H1 (cell line): ENCODE data around the gene ADORA1. TPM values are rescaled to one million over a fixed set of nuclear protein-coding genes. Genes with fewer than 3 reads are reported as not detected.

Experiments
- CTCF ChIA-PET: fragments of 300-600 bp; sonication (Branson Sonifier 250); formaldehyde crosslinking; loops from one replicate; lab custom pipeline; 2021; ENCODE audit not compliant: partially characterized antibody; lab: Charles Lee
- POLR2A ChIA-PET: fragments of 300-600 bp; sonication (Branson Sonifier 250); formaldehyde crosslinking; loops from one replicate; lab custom pipeline; 2021; ENCODE audit warnings: inconsistent platforms; ENCODE audit not compliant: partially characterized antibody; lab: Charles Lee
- DNase-seq, 2 experiments: peaks; one replicate each; pipeline versions ENCODE4 v3.0.0 to v3.0.0-alpha.2; 2010 to 2022; ENCODE audit warnings: low spot score in 2 of 2, low read depth in 1 of 2, mixed read lengths in 1 of 2
- FAIRE-seq: peaks from 2 replicates; lab custom pipeline; 2011; peaks lifted over from hg19 to GRCh38; lab: Jason Lieb, UNC
- H2AFZ ChIP-seq: 2 replicates; pipeline ENCODE4 v1.8.1; 2012; ENCODE audit warnings: low read length, inconsistent platforms
- H2AK5ac ChIP-seq: 2 replicates; pipeline ENCODE4 v1.6.1; 2013; ENCODE audit warnings: low read depth, low read length
- H2BK120ac ChIP-seq: replicated peaks from 2 replicates; pipeline ENCODE3; 2013; ENCODE audit warnings: low read depth, low read length, inconsistent platforms
- H2BK12ac ChIP-seq: 2 replicates; pipeline ENCODE4 v1.6.1; 2013; ENCODE audit warnings: low read depth, low read length
- H2BK15ac ChIP-seq: 2 replicates; pipeline ENCODE4 v1.6.1; 2013; ENCODE audit warnings: low read length
- H2BK20ac ChIP-seq: 2 replicates; pipeline ENCODE4 v1.6.1; 2013; ENCODE audit warnings: low read length
- H2BK5ac ChIP-seq: 2 replicates; pipeline ENCODE4 v1.6.1; 2013; ENCODE audit warnings: low read depth, low read length
- H3K14ac ChIP-seq: 2 replicates; pipeline ENCODE4 v1.6.1; 2013; ENCODE audit warnings: inconsistent platforms; ENCODE audit not compliant: insufficient read length
- H3K18ac ChIP-seq: 2 replicates; pipeline ENCODE4 v1.6.1; 2013; ENCODE audit warnings: low read length; ENCODE audit errors: extremely low read depth
- H3K23ac ChIP-seq: 2 replicates; pipeline ENCODE4 v1.6.1; 2013; ENCODE audit warnings: inconsistent platforms; ENCODE audit not compliant: insufficient read length
- H3K23me2 ChIP-seq: 2 replicates; pipeline ENCODE4 v1.6.1; 2013; ENCODE audit warnings: low read depth, low read length
- H3K27ac ChIP-seq: 2 replicates; pipeline ENCODE4 v1.6.1; 2011; ENCODE audit warnings: low read depth, low read length, inconsistent platforms
- H3K27me3 ChIP-seq, 4 experiments: replicated peaks in 1 of 4; 1 replicate in 1 of 4; 2 replicates in 3 of 4; pipeline versions ENCODE4 v1.6.1 to v1.8.1; 2011 to 2013; ENCODE audit warnings: low read length in 3 of 4, mild to moderate bottlenecking in 3 of 4, inconsistent platforms in 2 of 4, mixed read lengths in 2 of 4, moderate library complexity in 1 of 4; ENCODE audit not compliant: control insufficient read depth in 3 of 4, insufficient read depth in 3 of 4; ENCODE audit errors: extremely low read depth in 1 of 4
- H3K36me3 ChIP-seq, 4 experiments: 2 replicates each; pipeline versions ENCODE4 v1.6.1 to v1.8.1; 2011 to 2013; ENCODE audit warnings: mild to moderate bottlenecking in 4 of 4, low read length in 3 of 4, moderate library complexity in 2 of 4, control low read depth in 1 of 4, inconsistent platforms in 1 of 4; ENCODE audit not compliant: insufficient read depth in 4 of 4, control insufficient read depth in 2 of 4
- H3K4ac ChIP-seq: replicated peaks from 2 replicates; pipeline ENCODE3; 2013; ENCODE audit warnings: low read length, low read depth, mixed read lengths, inconsistent platforms; ENCODE audit not compliant: insufficient read length
- H3K4me1 ChIP-seq, 4 experiments: replicated peaks in 1 of 4; 1 replicate in 1 of 4; 2 replicates in 3 of 4; pipeline versions ENCODE4 v1.6.1 to v1.8.1; 2011 to 2013; ENCODE audit warnings: low read length in 3 of 4, inconsistent platforms in 2 of 4, mixed read lengths in 1 of 4; ENCODE audit not compliant: insufficient read depth in 4 of 4, control insufficient read depth in 3 of 4
- H3K4me2 ChIP-seq, 2 experiments: 2 replicates each; pipeline versions ENCODE4 v1.6.1 to v1.8.1; 2011 to 2013; ENCODE audit warnings: low read depth in 2 of 2, low read length in 2 of 2, control low read depth in 1 of 2, inconsistent platforms in 1 of 2, mild to moderate bottlenecking in 1 of 2; ENCODE audit not compliant: insufficient read depth in 1 of 2
- H3K4me3 ChIP-seq, 4 experiments: fragments of 200-600, 300-600 bp in 1 of 4; sonication (generic), shearing (Covaris generic), sonication (Bioruptor Twin) in 1 of 4; 2 replicates each; pipeline versions ENCODE4 v1.5.1 to v1.8.1; 2011 to 2016; ENCODE audit warnings: low read length in 4 of 4, low read depth in 3 of 4, control low read depth in 2 of 4, inconsistent platforms in 2 of 4, mild to moderate bottlenecking in 2 of 4, mixed read lengths in 1 of 4, moderate library complexity in 1 of 4; ENCODE audit not compliant: insufficient read depth in 2 of 4; ENCODE audit errors: extremely low read depth in 1 of 4
- H3K56ac ChIP-seq: replicated peaks from 2 replicates; pipeline ENCODE3; 2013; ENCODE audit warnings: low read depth, mild to moderate bottlenecking, mixed read lengths, low read length, inconsistent platforms; ENCODE audit not compliant: insufficient read length
- H3K79me1 ChIP-seq: 2 replicates; pipeline ENCODE4 v1.6.1; 2013; ENCODE audit warnings: low read depth, low read length, control low read depth
- H3K79me2 ChIP-seq, 2 experiments: 2 replicates each; pipeline versions ENCODE4 v1.6.1 to v1.8.1; 2012 to 2013; ENCODE audit warnings: low read length in 2 of 2, mild to moderate bottlenecking in 2 of 2, inconsistent platforms in 1 of 2; ENCODE audit not compliant: insufficient read depth in 2 of 2, control insufficient read depth in 1 of 2
- H3K9ac ChIP-seq, 4 experiments: replicated peaks in 1 of 4; 1 replicate in 1 of 4; 2 replicates in 3 of 4; pipeline versions ENCODE4 v1.6.1 to v1.8.1; 2011 to 2013; ENCODE audit warnings: low read depth in 3 of 4, low read length in 3 of 4, control low read depth in 2 of 4, mild to moderate bottlenecking in 2 of 4, moderate library complexity in 2 of 4, inconsistent platforms in 1 of 4; ENCODE audit errors: extremely low read depth in 1 of 4
- H3K9me3 ChIP-seq, 2 experiments: 2 replicates each; pipeline versions ENCODE4 v1.6.1 to v1.8.1; 2012 to 2013; ENCODE audit warnings: mild to moderate bottlenecking in 2 of 2, moderate library complexity in 2 of 2, control low read depth in 1 of 2, inconsistent platforms in 1 of 2, low read depth in 1 of 2, low read length in 1 of 2, mixed read lengths in 1 of 2; ENCODE audit not compliant: insufficient read depth in 2 of 2
- H4K20me1 ChIP-seq, 2 experiments: replicated peaks in 1 of 2; 2 replicates each; pipeline versions ENCODE3 to v1.8.1; 2011 to 2013; ENCODE audit warnings: inconsistent platforms in 2 of 2, low read length in 2 of 2, mild to moderate bottlenecking in 1 of 2; ENCODE audit not compliant: insufficient read depth in 2 of 2, control insufficient read depth in 1 of 2
- H4K5ac ChIP-seq: 2 replicates; pipeline ENCODE4 v1.6.1; 2013; ENCODE audit warnings: low read length, low read depth, mixed read lengths, inconsistent platforms; ENCODE audit not compliant: insufficient read length
- H4K8ac ChIP-seq: 2 replicates; pipeline ENCODE4 v1.8.0; 2013; ENCODE audit warnings: mild to moderate bottlenecking, moderate library complexity, low read length, inconsistent platforms; ENCODE audit not compliant: insufficient read depth; ENCODE audit errors: extremely low read depth
- H4K91ac ChIP-seq: replicated peaks from 2 replicates; pipeline ENCODE3; 2013; ENCODE audit warnings: low read length, mixed read lengths, inconsistent platforms; ENCODE audit not compliant: insufficient read length
- WGBS, 2 experiments: shearing (Covaris generic) in 1 of 2; methylation state at CpG; one replicate each; pipeline versions ENCODE4 v1.1.6 to v1.1.7; 2013 to 2015; ENCODE audit warnings: low lambda C conversion rate in 2 of 2, mixed read lengths in 2 of 2, inconsistent platforms in 1 of 2, low coverage in 1 of 2, missing lambda C conversion rate in 1 of 2; ENCODE audit not compliant: insufficient replicate concordance in 2 of 2, insufficient coverage in 1 of 2, insufficient read length in 1 of 2; ENCODE audit errors: extremely low coverage in 1 of 2, missing lambda C conversion rate in 1 of 2; 5-methylcytosine and 5-hydroxymethylcytosine counted together
- polyA plus RNA-seq, 7 experiments: library from polyadenylated mRNA; depleted of rRNA in 3 of 7; stranded (reverse) in 5 of 7; unstranded in 2 of 7; fragments of >200 nt in 5 of 7; fragments of 200-250 nt in 2 of 7; gene quantifications; 1 replicate in 5 of 7; 2 replicates in 1 of 7; 4 replicates in 1 of 7; pipeline versions ENCODE4 v1.2.1 to v1.2.3, GENCODE V29; 2011 to 2013; ENCODE audit warnings: missing spikeins in 2 of 7, mixed read lengths in 2 of 7
- total RNA-seq: library from RNA; stranded (reverse); fragmentation: NEBNext Ultra II Directional; extraction: Animal tissue kit (Norgen Biotek cat#: 25700); gene quantifications from 2 replicates; pipeline ENCODE4 v1.2.1, GENCODE V29; 2021
- TF ChIP-seq, protein P1 (sequence below): IDR thresholded peaks from 2 replicates; pipeline ENCODE4 v1.6.1; 2012; ENCODE audit warnings: inconsistent platforms

Gene ADORA1
- total and polyA plus RNA-seq, 2 of the 8 experiments (the other 6 are each of a cell fraction or from before 2014, with no cell fraction given) = 3.3 to 6.7 TPM

DNA sequence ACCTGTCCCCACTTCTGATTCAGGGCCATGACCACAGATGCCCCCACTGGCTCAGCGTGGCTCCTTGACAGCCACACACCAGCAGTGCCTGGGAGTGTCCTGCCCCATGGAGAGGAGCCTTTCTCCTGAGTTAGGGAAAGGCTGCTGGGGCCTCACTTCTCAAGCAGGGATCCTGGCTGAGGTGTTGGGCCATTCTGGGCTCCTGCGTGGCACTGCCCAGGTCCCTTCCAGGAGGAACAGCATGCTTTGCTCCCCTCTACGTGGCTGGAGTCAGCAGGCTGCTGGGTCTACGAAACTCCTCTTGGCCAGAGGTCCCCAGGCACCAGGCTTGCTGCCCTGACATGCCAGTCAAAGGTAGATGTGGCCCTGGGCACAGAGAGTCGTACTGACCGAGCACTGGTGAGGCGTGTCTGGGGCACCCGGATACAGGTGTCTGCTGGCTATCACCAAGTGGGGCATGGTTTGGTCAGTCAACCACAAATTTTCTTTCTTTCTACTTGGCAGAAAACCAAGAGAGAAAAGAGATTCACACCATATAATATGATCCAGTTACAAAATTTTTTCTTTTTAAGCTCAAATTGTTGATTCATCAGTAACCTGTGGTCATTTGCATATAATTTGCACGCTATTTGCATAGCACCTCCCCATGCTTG is 4.1 kb downstream of the ADORA1 start:
- H3K27ac ChIP-seq = no peak overlapping the region
- H3K4me3 ChIP-seq = no peak overlapping the region
- DNase-seq (no peak), FAIRE-seq (no peak)
- H4K8ac ChIP-seq = no peak overlapping the region; the same call in 1 of the 2 replicates
- peaks cover 2% of the 10 kb centered on the region; the same call in 1 of the 2 replicates for H3K23me2 ChIP-seq
- no peak overlapping the region for H2BK15ac ChIP-seq
- H4K91ac ChIP-seq = no peak overlapping the region
- 83% methylated on average over 9 of the region's 9 CpGs; no CpG with 5 or more reads in 1 of the 2 experiments for WGBS, 2 experiments
- TF ChIP-seq, protein P1, sequence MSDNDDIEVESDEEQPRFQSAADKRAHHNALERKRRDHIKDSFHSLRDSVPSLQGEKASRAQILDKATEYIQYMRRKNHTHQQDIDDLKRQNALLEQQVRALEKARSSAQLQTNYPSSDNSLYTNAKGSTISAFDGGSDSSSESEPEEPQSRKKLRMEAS = no peak
- H3K4ac ChIP-seq = no peak overlapping the region
- H2BK20ac ChIP-seq = no peak overlapping the region
- H3K36me3 ChIP-seq = no peaks in the 10 kb centered on the region
- no peak overlapping the region for H3K4me2 ChIP-seq
- no peak overlapping the region for H3K18ac ChIP-seq
- H2AFZ ChIP-seq = no peak overlapping the region
- no peak overlapping the region for H2BK120ac ChIP-seq
- H3K4me1 ChIP-seq = peaks cover 0 to 26% (median 15%) of the 10 kb centered on the region in 4 experiments; a peak in 6 of 7 replicates
- H3K56ac ChIP-seq = no peak overlapping the region
- no peak overlapping the region for H3K9ac ChIP-seq
- ChIA-PET POLR2A (interaction anchor here (1.3 kb wide), 1 partner anchor 11 kb away, joined by 3 read pairs; no protein-coding TSS in a partner anchor), CTCF (interaction anchor here (0.9 to 49.1 kb wide), 11 partner anchors 14 to 136 kb away, joined by 3 to 1071 read pairs (median 28); partner anchors contain the start of genes MYOG and PPFIA4)
- no peaks in the 10 kb centered on the region for H3K79me1 ChIP-seq
- H3K79me2 ChIP-seq = no peaks in the 10 kb centered on the region
- H2BK12ac ChIP-seq = no peak overlapping the region
- H4K20me1 ChIP-seq = peaks cover 0 to 1% of the 10 kb centered on the region in 2 experiments
- H3K14ac ChIP-seq = no peak overlapping the region
- H4K5ac ChIP-seq = no peak overlapping the region
- H3K23ac ChIP-seq = no peak overlapping the region
- peaks cover 5 to 29% (median 16%) of the 10 kb centered on the region in 4 experiments for H3K27me3 ChIP-seq
- H3K9me3 ChIP-seq = no peaks in the 10 kb centered on the region
- H2BK5ac ChIP-seq = no peak overlapping the region
- no peak overlapping the region for H2AK5ac ChIP-seq
